ENCODE data around the gene ZBTB7A.
"Not testable (repeated sequence)": the region's sequence is repeated elsewhere in the genome, so short reads cannot be mapped to it uniquely, and the experiment has no call there.

ZBTB7A gene

DNA sequence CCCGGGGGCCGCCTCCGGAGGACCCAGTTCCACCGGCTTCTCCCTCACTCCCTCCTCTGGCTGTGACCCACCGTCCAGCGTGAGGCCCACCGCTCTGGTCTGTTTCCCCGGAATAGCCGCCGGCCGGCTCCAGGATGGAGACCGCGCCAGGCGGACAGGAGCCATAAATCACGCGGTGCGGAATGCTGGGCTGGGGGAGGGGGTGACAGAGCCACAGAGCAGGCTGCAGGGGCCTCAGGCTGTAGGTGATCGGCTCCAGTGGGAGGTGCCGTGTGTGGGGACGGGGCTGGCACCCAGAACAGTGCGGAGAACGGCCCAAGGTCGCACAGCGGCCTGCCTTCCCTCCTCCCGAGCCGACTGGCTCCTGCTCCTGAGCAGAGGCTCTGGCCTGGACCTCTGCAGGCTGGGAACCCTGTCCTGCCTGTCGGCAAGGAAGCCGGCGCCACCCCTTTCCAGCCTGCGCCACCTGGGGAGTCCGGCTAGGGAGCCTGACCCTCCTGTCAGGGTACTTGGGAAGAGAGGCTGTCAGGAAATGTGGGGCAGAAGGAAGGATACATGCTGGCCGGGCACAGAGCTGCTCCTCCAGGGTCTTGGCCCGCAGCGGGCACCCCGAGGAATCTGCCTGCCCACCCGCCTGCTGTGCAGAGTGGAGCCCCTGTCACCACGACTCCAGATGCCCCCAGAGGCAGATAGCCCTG is 50.8 kb downstream of the ZBTB7A start:
- no peak overlapping the region for H3K4me3 ChIP-seq (ENCODE audit: control insufficient read depth, low read depth, low read length)
- no peak for DNase-seq (ENCODE audit: low read depth)
- TF ChIP-seq, protein P1, sequence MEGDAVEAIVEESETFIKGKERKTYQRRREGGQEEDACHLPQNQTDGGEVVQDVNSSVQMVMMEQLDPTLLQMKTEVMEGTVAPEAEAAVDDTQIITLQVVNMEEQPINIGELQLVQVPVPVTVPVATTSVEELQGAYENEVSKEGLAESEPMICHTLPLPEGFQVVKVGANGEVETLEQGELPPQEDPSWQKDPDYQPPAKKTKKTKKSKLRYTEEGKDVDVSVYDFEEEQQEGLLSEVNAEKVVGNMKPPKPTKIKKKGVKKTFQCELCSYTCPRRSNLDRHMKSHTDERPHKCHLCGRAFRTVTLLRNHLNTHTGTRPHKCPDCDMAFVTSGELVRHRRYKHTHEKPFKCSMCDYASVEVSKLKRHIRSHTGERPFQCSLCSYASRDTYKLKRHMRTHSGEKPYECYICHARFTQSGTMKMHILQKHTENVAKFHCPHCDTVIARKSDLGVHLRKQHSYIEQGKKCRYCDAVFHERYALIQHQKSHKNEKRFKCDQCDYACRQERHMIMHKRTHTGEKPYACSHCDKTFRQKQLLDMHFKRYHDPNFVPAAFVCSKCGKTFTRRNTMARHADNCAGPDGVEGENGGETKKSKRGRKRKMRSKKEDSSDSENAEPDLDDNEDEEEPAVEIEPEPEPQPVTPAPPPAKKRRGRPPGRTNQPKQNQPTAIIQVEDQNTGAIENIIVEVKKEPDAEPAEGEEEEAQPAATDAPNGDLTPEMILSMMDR (conservative IDR thresholded peaks at IDR 0.05; ENCODE audit: control insufficient read depth, insufficient read depth, low read depth, low read length) = no peak

GRCh38 chr19:4014541-4015491 is 51.9 kb downstream of the ZBTB7A start:
- TF ChIP-seq, protein P1 (conservative IDR thresholded peaks at IDR 0.05; ENCODE audit: control insufficient read depth, insufficient read depth, low read depth, low read length) = no peak

DNA sequence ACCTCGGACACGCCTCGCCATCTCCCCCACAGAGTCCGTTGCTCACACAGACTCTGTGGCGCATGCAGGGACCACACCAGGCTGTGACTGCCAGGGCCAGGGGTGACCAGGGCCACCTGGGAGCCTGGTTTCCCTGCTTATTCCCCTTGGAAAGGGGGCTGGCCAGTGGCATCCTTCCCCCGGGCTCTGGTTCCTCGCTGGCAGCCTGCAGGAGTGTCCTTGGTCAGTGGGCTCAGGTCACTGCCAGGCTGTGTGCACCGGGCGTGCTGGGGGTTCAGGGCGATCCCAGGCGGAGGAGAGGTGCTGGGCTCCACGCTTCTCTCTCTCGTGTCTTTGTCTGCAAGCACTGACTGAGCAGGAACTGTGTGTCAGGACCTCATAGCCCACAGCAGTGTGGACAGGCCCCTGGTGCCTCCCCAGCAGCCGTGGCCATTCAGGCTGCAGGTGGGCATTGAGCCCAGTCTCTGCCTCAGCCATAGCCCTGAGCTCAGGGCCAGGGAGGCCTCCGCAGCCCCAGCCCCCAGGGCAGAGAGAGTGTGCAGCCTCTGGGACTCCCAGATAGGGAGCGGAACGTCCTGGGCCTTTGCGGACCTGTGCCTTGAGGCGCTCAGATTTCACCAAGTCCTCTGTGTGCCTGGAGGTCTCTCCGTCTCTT is 52.7 kb downstream of the ZBTB7A start:
- no peak for DNase-seq (ENCODE audit: low read depth)
- no peak overlapping the region for H3K4me3 ChIP-seq (ENCODE audit: control insufficient read depth, low read depth, low read length)
- TF ChIP-seq, protein P1 (conservative IDR thresholded peaks at IDR 0.05; ENCODE audit: control insufficient read depth, insufficient read depth, low read depth, low read length) = no peak

More at GRCh38 chr19:4014541-4015491, 51.9 kb downstream of the ZBTB7A start:
- DNase-seq (ENCODE audit: low read depth) = no peak
- no peak overlapping the region for H3K4me3 ChIP-seq (ENCODE audit: control insufficient read depth, low read depth, low read length)

DNA sequence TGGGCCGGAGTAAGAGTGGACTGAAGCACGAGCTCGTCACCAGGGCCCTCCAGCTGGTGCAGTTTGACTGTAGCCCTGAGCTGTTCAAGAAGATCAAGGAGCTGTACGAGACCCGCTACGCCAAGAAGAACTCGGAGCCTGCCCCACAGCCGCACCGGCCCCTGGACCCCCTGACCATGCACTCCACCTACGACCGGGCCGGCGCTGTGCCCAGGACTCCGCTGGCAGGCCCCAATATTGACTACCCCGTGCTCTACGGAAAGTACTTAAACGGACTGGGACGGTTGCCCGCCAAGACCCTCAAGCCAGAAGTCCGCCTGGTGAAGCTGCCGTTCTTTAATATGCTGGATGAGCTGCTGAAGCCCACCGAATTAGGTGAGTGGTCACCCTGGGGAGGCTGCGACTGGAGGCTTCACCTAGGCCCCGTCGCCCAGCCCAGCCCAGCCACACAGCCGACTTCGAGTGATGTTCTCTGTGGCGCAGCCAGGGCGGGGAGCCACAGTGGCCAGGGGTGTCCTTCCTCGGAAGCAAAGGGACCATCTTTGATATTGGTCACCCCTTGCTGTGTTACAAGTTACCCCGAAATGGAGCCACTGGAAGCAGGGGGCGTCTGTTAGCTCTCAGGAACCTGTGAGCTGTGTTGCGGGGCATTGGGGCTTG is 53.6 kb downstream of the ZBTB7A start:
- TF ChIP-seq, protein P1 (conservative IDR thresholded peaks at IDR 0.05; ENCODE audit: control insufficient read depth, insufficient read depth, low read depth, low read length) = no peak
- H3K4me3 ChIP-seq (ENCODE audit: control insufficient read depth, low read depth, low read length) = no peak overlapping the region
- DNase-seq (ENCODE audit: low read depth) = no peak

- TF ChIP-seq, protein P1 (conservative IDR thresholded peaks at IDR 0.05; ENCODE audit: control insufficient read depth, insufficient read depth, low read depth, low read length) = no peak
- H3K4me3 ChIP-seq (ENCODE audit: control insufficient read depth, low read depth, low read length) = no peak overlapping the region
- DNase-seq (ENCODE audit: low read depth) = no peak
These were observed 54.4 kb downstream of the ZBTB7A start for GRCh38 chr19:4012092-4012974.

GRCh38 chr19:4011430-4011829 is 55.3 kb downstream of the ZBTB7A start:
- DNase-seq (ENCODE audit: low read depth); H3K4me3 ChIP-seq (ENCODE audit: control insufficient read depth, low read depth, low read length): not testable (repeated sequence)
